K562 (cell line): Measurements from ENCODE around the gene TLX2. TPM values are rescaled to one million over a fixed set of nuclear protein-coding genes. Genes with fewer than 3 reads are reported as not detected.

Experiments used
- CREM ChIP-seq: IDR thresholded peaks from 2 replicates; pipeline ENCODE4 v1.6.1; 2014; ENCODE audit warnings: antibody characterized with exemption, low read depth
- ILF3 ChIP-seq: fragments of 450-650 bp; IDR thresholded peaks from 2 replicates; pipeline ENCODE4 v1.6.1; 2018; ENCODE audit warnings: antibody characterized with exemption, mild to moderate bottlenecking, moderate library complexity, borderline replicate concordance
- KLF13 ChIP-seq: fragments of 450-650 bp; IDR thresholded peaks from 2 replicates; pipeline ENCODE4 v1.6.1; 2016; ENCODE audit warnings: missing genetic modification characterization, low read depth, mild to moderate bottlenecking, missing compliant biosample characterization, moderate library complexity, borderline replicate concordance
- NFE2L1 ChIP-seq: fragments of 450-650 bp; IDR thresholded peaks from 2 replicates; pipeline ENCODE4 v1.6.1; 2016; ENCODE audit warnings: missing genetic modification characterization, low read depth, mild to moderate bottlenecking, missing compliant biosample characterization, moderate library complexity, borderline replicate concordance
- SIN3A ChIP-seq, 2 experiments: fragments of 150-350 bp in 1 of 2; IDR thresholded peaks; 2 replicates each; pipeline ENCODE4 v1.6.1; 2011 to 2016; ENCODE audit warnings: borderline replicate concordance in 2 of 2, low read depth in 2 of 2, low read length in 2 of 2, mild to moderate bottlenecking in 2 of 2, moderate library complexity in 2 of 2; ENCODE audit not compliant: control insufficient read depth in 1 of 2
- SRF ChIP-seq, 2 experiments: fragments of 250-450, 450-650 bp in 1 of 2; sonication (Bioruptor Pico) in 1 of 2; sonication (generic) in 1 of 2; formaldehyde crosslinking; IDR thresholded peaks; 2 replicates each; pipeline versions ENCODE4 v1.5.0 to v1.5.1; 2020 to 2022; ENCODE audit warnings: mild to moderate bottlenecking in 1 of 2, missing genetic modification reagents in 1 of 2
- ZNF232 ChIP-seq: sonication (generic); formaldehyde crosslinking; IDR thresholded peaks from 2 replicates; pipeline ENCODE4 v1.8.0; 2022; ENCODE audit warnings: mild to moderate bottlenecking, missing genetic modification reagents
- ZNF583 ChIP-seq: fragments of 250-450 bp; sonication (Bioruptor Pico); IDR thresholded peaks from 2 replicates; pipeline ENCODE4 v1.4.0; 2020
- polyA plus RNA-seq, 8 experiments: library from polyadenylated mRNA; depleted of rRNA in 4 of 8; stranded (reverse) in 5 of 8; unstranded in 3 of 8; fragments of >200 nt; fragmentation: Nextera tagmentation in 2 of 8; fragmentation: Illumina TruSeq in 1 of 8; extraction: Ambion mirVana in 2 of 8; extraction: Trizol in 1 of 8; gene quantifications; 2 replicates each; pipeline versions ENCODE4 v1.2.1 to v1.2.3, GENCODE V29; 2011 to 2014; ENCODE audit warnings: inconsistent platforms in 1 of 8, missing spikeins in 1 of 8
- total RNA-seq, 7 experiments: library from RNA; depleted of rRNA in 6 of 7; stranded (reverse); fragments of >200 nt in 6 of 7; fragmentation: Illumina TruSeq in 2 of 7; extraction: Trizol in 2 of 7; gene quantifications; 2 replicates each; pipeline versions ENCODE4 v1.2.1 to v1.2.3, GENCODE V29; 2011 to 2021; ENCODE audit warnings: low replicate concordance in 1 of 7
- TF ChIP-seq, protein P1 (sequence below): fragments of 450-650 bp; conservative IDR thresholded peaks from 2 replicates; pipeline ENCODE4 v1.6.1; 2016; ENCODE audit warnings: missing genetic modification characterization, low read depth, mild to moderate bottlenecking, control low read depth, missing compliant biosample characterization
- TF ChIP-seq, protein P2 (sequence below): sonication (generic); formaldehyde crosslinking; IDR thresholded peaks from 2 replicates; pipeline ENCODE4 v1.8.0; 2022; ENCODE audit warnings: mild to moderate bottlenecking, missing genetic modification reagents
- TF ChIP-seq, protein P3 (sequence below), 3 experiments: IDR thresholded peaks in 2 of 3; conservative IDR thresholded peaks in 1 of 3; 2 replicates each; pipeline ENCODE4 v1.5.1; 2011 to 2012; ENCODE audit warnings: low read length in 3 of 3, mild to moderate bottlenecking in 3 of 3, control low read depth in 2 of 3, improper control_type of control experiment in 1 of 3, inconsistent platforms in 1 of 3, low read depth in 1 of 3, mixed read lengths in 1 of 3, moderate library complexity in 1 of 3; ENCODE audit not compliant: insufficient read depth in 2 of 3

Gene TLX2
- total and polyA plus RNA-seq, 9 of the 15 experiments (the other 6 are each of a cell fraction or from before 2014, with no cell fraction given): not detected

DNA sequence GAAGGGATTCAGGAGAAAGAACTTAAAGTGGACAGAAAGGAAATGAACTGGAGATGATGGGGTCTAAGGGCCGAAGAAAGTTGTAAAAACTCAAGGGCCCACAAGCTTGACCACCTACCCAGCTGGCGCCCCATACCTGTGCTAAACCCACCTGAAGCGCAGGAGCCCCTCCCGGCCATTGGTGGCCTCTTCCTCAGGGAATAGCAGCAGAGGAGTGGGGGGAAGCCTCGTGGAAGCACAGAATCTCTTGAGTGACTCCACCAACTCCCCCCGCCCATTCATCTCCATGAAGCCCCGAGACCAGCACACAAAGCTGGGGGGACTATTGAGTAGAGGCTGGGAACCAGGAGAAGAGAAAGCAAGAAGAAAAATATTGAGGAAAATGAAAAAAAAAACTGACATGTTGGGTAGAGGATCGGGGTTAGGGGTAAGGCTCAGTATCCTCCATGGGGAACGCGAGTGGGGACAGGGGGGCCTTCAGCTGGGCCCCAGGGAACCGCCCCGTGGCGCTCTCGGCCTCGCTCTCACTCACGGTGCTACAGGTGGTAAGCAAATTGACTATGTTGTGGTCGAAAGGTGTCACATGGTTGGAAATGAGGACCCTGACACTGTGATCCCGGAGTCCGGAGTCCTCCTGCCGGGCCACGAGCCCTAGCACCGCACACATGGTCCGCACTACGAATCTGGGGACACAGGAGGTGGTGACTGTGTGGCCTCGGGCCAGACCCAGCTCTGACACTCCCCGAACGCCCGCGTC lies 14.5 kb downstream of the TLX2 start (continued):
- TF ChIP-seq SIN3A (IDR thresholded peaks at IDR 0.05; ENCODE audit: borderline replicate concordance in 2 of 2, control insufficient read depth in 1 of 2, low read depth in 2 of 2, low read length in 2 of 2): peak in 1 of 2 experiments; percentile 68; a peak in 2 of 4 replicates
- TF ChIP-seq, protein P1, sequence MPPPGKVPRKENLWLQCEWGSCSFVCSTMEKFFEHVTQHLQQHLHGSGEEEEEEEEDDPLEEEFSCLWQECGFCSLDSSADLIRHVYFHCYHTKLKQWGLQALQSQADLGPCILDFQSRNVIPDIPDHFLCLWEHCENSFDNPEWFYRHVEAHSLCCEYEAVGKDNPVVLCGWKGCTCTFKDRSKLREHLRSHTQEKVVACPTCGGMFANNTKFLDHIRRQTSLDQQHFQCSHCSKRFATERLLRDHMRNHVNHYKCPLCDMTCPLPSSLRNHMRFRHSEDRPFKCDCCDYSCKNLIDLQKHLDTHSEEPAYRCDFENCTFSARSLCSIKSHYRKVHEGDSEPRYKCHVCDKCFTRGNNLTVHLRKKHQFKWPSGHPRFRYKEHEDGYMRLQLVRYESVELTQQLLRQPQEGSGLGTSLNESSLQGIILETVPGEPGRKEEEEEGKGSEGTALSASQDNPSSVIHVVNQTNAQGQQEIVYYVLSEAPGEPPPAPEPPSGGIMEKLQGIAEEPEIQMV: no peak
- TF ChIP-seq, protein P2, sequence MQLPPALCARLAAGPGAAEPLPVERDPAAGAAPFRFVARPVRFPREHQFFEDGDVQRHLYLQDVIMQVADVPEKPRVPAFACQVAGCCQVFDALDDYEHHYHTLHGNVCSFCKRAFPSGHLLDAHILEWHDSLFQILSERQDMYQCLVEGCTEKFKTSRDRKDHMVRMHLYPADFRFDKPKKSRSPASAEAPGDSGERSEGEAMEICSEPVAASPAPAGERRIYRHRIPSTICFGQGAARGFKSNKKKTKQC (CRISPR knock-in tag): 0 out of 2 replicates have a peak, but pooled peaks have one; percentile 70
- TF ChIP-seq SRF (CRISPR knock-in tag; IDR thresholded peaks at IDR 0.05): 0 out of 4 replicates have a peak, but pooled peaks of 1 of the 2 experiments have one; percentile 18
- TF ChIP-seq NFE2L1: no peak
- TF ChIP-seq KLF13 (tag): 0 out of 2 replicates have a peak, but pooled peaks have one; percentile 16
- TF ChIP-seq ZNF583 (CRISPR knock-in tag): no peak
- TF ChIP-seq ILF3: no peak
- TF ChIP-seq, protein P3, sequence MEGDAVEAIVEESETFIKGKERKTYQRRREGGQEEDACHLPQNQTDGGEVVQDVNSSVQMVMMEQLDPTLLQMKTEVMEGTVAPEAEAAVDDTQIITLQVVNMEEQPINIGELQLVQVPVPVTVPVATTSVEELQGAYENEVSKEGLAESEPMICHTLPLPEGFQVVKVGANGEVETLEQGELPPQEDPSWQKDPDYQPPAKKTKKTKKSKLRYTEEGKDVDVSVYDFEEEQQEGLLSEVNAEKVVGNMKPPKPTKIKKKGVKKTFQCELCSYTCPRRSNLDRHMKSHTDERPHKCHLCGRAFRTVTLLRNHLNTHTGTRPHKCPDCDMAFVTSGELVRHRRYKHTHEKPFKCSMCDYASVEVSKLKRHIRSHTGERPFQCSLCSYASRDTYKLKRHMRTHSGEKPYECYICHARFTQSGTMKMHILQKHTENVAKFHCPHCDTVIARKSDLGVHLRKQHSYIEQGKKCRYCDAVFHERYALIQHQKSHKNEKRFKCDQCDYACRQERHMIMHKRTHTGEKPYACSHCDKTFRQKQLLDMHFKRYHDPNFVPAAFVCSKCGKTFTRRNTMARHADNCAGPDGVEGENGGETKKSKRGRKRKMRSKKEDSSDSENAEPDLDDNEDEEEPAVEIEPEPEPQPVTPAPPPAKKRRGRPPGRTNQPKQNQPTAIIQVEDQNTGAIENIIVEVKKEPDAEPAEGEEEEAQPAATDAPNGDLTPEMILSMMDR (IDR thresholded peaks at IDR 0.05 in 2 of 3, conservative IDR thresholded peaks at IDR 0.05 in 1 of 3; ENCODE audit: insufficient read depth in 2 of 3, low read depth in 1 of 3, low read length in 3 of 3): peak in 2 of 3 experiments; percentile 21 to 42; a peak in 3 of 6 replicates
- TF ChIP-seq ZNF232 (CRISPR knock-in tag): peak; percentile 27; the same call in 1 of the 2 replicates
- TF ChIP-seq CREM: no peak
